Mesendoderm (in vitro differentiated cells): Measurements from ENCODE around the gene AURKA.

Experiments
- DNase-seq: peaks from one replicate; pipeline ENCODE4 v3.0.0; 2013
- H2AK5ac ChIP-seq: 2 replicates; pipeline ENCODE4 v1.6.1; 2013; ENCODE audit warnings: low read length, inconsistent platforms
- H2BK120ac ChIP-seq: 2 replicates; pipeline ENCODE4 v1.6.1; 2013; ENCODE audit warnings: low read depth, mild to moderate bottlenecking, low read length, moderate library complexity, mixed read lengths
- H2BK15ac ChIP-seq: replicated peaks from 2 replicates; pipeline ENCODE4 v1.6.1; 2013; ENCODE audit warnings: low read depth, mild to moderate bottlenecking, moderate library complexity
- H2BK5ac ChIP-seq: 2 replicates; pipeline ENCODE4 v1.6.1; 2013; ENCODE audit warnings: low read length, inconsistent platforms
- H3K18ac ChIP-seq: 2 replicates; pipeline ENCODE4 v1.6.1; 2013; ENCODE audit warnings: mild to moderate bottlenecking, low read length, mixed read lengths
- H3K23ac ChIP-seq: one replicate; pipeline ENCODE4 v1.6.1; 2013; ENCODE audit warnings: low read length
- H3K27ac ChIP-seq: 2 replicates; pipeline ENCODE4 v1.5.1; 2013; ENCODE audit warnings: low read depth, mild to moderate bottlenecking, inconsistent platforms, low read length, moderate library complexity
- H3K27me3 ChIP-seq: 2 replicates; pipeline ENCODE4 v1.6.1; 2013; ENCODE audit warnings: low read length, control low read depth, mild to moderate bottlenecking, inconsistent platforms; ENCODE audit not compliant: insufficient read depth, poor library complexity
- H3K36me3 ChIP-seq: 2 replicates; pipeline ENCODE4 v1.6.1; 2013; ENCODE audit warnings: low read length, inconsistent platforms; ENCODE audit not compliant: control insufficient read depth, insufficient read depth
- H3K4ac ChIP-seq: one replicate; pipeline ENCODE4 v1.6.1; 2013; ENCODE audit warnings: low read depth, mild to moderate bottlenecking, low read length, moderate library complexity
- H3K4me1 ChIP-seq: 2 replicates; pipeline ENCODE4 v1.6.1; 2013; ENCODE audit warnings: low read depth, low read length, inconsistent platforms; ENCODE audit not compliant: control insufficient read depth
- H3K4me2 ChIP-seq: 2 replicates; pipeline ENCODE4 v1.6.1; 2013; ENCODE audit warnings: low read length
- H3K4me3 ChIP-seq: 2 replicates; pipeline ENCODE4 v1.5.1; 2013; ENCODE audit warnings: mild to moderate bottlenecking, low read length
- H3K56ac ChIP-seq: one replicate; pipeline ENCODE4 v1.6.1; 2013; ENCODE audit warnings: low read length
- H3K79me1 ChIP-seq: 2 replicates; pipeline ENCODE4 v1.6.1; 2013; ENCODE audit warnings: low read length, inconsistent platforms
- H3K79me2 ChIP-seq: 2 replicates; pipeline ENCODE4 v1.6.1; 2013; ENCODE audit warnings: mild to moderate bottlenecking, low read length; ENCODE audit not compliant: control insufficient read depth, insufficient read depth
- H3K9ac ChIP-seq: 2 replicates; pipeline ENCODE4 v1.6.1; 2013; ENCODE audit warnings: low read length, inconsistent platforms
- H4K5ac ChIP-seq: one replicate; pipeline ENCODE4 v1.6.1; 2013; ENCODE audit warnings: low read length
- H4K8ac ChIP-seq: one replicate; pipeline ENCODE4 v1.6.1; 2013; ENCODE audit warnings: low read depth, mild to moderate bottlenecking, control low read depth, low read length, moderate library complexity
- WGBS: extraction: QIAGEN DNeasy Blood & Tissue Kit; methylation state at CpG from one replicate; pipeline ENCODE4 v1.1.7; 2013; ENCODE audit warnings: low lambda C conversion rate, missing lambda C conversion rate; ENCODE audit not compliant: insufficient coverage; ENCODE audit errors: extremely low coverage; 5-methylcytosine and 5-hydroxymethylcytosine counted together

AURKA gene

DNA sequence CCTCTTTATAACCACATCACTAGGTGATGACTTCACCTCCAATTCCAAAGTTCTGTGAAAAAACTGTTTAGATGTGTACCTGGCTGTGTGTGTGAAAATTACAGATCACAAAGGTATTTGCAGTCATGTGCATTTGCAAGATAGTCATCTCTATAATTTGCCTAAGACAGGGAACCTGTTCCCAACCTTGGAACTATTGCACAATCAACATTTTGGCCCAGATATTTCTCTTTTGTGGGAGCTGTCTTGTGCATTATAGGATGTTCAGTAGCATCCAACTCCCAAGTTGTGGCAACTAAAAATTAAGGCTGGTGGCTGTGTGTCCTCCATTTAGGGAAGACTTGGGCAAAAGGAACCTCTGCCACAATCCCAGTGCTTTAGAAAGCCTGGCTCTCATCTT is 67.2 kb downstream of the AURKA start:
- no peak overlapping the region for H2BK15ac ChIP-seq
- H3K79me2 ChIP-seq: no peaks in the 10 kb centered on the region
- H3K56ac ChIP-seq: no peak overlapping the region
- H4K8ac ChIP-seq: no peak overlapping the region
- H3K23ac ChIP-seq: no peak overlapping the region
- no peaks in the 10 kb centered on the region for H3K79me1 ChIP-seq
- no peak overlapping the region for H3K4me2 ChIP-seq
- no peak overlapping the region for H3K4ac ChIP-seq
- no peak overlapping the region for H3K18ac ChIP-seq
- no peak overlapping the region for H3K9ac ChIP-seq
- H2AK5ac ChIP-seq: no peak overlapping the region
- H3K27ac ChIP-seq: no peak overlapping the region
- H2BK120ac ChIP-seq: no peak overlapping the region
- no peak overlapping the region for H2BK5ac ChIP-seq
- no peak overlapping the region for H4K5ac ChIP-seq
- no peak for DNase-seq
- no peaks in the 10 kb centered on the region for H3K4me1 ChIP-seq
- H3K36me3 ChIP-seq: no peaks in the 10 kb centered on the region
- no peak overlapping the region for H3K4me3 ChIP-seq
- no peaks in the 10 kb centered on the region for H3K27me3 ChIP-seq

DNA sequence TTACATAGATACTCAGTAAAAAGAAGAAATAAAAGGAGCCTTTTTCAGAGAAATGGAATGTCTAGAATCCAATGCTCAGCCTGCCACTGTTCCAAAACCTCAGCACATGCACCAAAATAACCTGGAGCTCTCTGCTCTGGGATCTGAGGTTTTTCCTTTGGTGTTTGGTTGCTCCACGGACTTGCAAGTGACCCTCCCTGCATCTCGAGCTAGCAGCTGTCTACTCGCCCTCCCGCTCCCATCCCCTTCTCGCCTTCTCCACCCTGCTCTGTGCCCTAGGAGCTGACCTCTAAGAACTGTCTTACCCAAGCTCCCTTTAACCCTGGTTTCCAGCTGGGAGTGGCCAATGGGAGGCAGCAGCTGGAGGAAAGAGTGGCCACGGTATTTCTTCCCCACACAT is 68.4 kb downstream of the AURKA start:
- Histone ChIP-seq H4K5ac (no peak overlapping the region), H4K8ac (no peak overlapping the region), H3K9ac (no peak overlapping the region), H3K23ac (no peak overlapping the region), H3K79me2 (no peaks in the 10 kb centered on the region), H3K56ac (no peak overlapping the region), H2BK5ac (no peak overlapping the region), H3K4me1 (no peaks in the 10 kb centered on the region), H3K79me1 (no peaks in the 10 kb centered on the region), H3K27ac (no peak overlapping the region), H2BK120ac (no peak overlapping the region), H3K4me2 (no peak overlapping the region), H3K27me3 (no peaks in the 10 kb centered on the region), H2AK5ac (no peak overlapping the region), H3K36me3 (no peaks in the 10 kb centered on the region), H3K18ac (no peak overlapping the region), H2BK15ac (no peak overlapping the region), H3K4ac (no peak overlapping the region), H3K4me3 (no peak overlapping the region)
- DNase-seq: no peak
- WGBS: no CpG with 5 or more reads among the region's 6 CpGs

DNA sequence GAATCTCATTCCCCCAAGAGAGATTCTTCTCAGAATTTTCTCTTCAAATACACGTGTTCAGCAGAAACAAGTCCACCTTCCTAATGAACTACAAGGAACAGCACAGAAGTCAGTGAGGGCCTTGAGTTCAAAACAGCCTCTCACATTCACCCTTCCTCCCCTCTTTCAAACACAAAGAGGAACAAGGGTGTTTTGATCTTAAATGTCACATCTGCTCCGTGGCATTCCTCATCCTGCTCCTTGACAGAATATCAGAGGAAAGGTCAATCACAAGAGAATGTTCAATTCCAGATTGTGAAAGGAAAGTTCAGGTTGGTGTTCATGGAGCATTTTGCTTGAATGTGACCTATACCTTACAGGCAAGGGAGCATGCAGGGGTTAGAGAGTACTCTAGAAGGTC is 68.8 kb downstream of the AURKA start:
- H3K36me3 ChIP-seq: no peaks in the 10 kb centered on the region
- no peak overlapping the region for H3K23ac ChIP-seq
- no peak overlapping the region for H3K4ac ChIP-seq
- no peak overlapping the region for H4K8ac ChIP-seq
- no peak overlapping the region for H3K56ac ChIP-seq
- H2BK15ac ChIP-seq: no peak overlapping the region
- no peak overlapping the region for H3K27ac ChIP-seq
- no peak overlapping the region for H2BK5ac ChIP-seq
- H3K9ac ChIP-seq: no peak overlapping the region
- WGBS: no CpG with 5 or more reads among the region's 2 CpGs
- H2BK120ac ChIP-seq: no peak overlapping the region
- no peaks in the 10 kb centered on the region for H3K79me2 ChIP-seq
- no peak overlapping the region for H3K4me2 ChIP-seq
- no peaks in the 10 kb centered on the region for H3K27me3 ChIP-seq
- no peak overlapping the region for H4K5ac ChIP-seq
- H3K18ac ChIP-seq: no peak overlapping the region
- no peaks in the 10 kb centered on the region for H3K79me1 ChIP-seq
- no peak overlapping the region for H2AK5ac ChIP-seq
- H3K4me1 ChIP-seq: no peaks in the 10 kb centered on the region
- DNase-seq: no peak
- no peak overlapping the region for H3K4me3 ChIP-seq

DNA sequence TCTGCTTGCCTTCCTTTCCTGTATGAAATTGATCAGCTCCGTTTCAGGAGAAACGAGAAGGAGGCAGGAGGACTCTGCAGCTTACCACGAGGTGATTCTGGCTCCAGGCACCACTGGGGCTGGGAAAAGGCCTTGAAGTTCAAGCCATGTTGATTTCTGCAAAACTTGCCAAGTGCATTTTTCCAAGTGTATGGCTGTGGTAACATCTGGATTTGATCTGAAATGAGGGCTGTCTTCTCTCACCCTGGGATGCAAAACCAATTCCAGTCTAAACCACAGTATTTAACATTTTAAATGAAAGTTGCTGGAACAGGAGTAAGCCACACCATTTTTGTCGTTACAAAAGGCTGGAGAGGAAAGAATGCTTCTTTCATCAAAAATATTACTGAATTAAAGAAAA is 69.3 kb downstream of the AURKA start:
- H3K27ac ChIP-seq: no peak overlapping the region
- no peak overlapping the region for H3K56ac ChIP-seq
- no peak overlapping the region for H4K8ac ChIP-seq
- no peaks in the 10 kb centered on the region for H3K79me2 ChIP-seq
- H3K79me1 ChIP-seq: no peaks in the 10 kb centered on the region
- no peak overlapping the region for H3K23ac ChIP-seq
- no peak overlapping the region for H2AK5ac ChIP-seq
- H3K4me1 ChIP-seq: no peaks in the 10 kb centered on the region
- no peak overlapping the region for H2BK15ac ChIP-seq
- no peaks in the 10 kb centered on the region for H3K27me3 ChIP-seq
- WGBS: no CpG with 5 or more reads among the region's 4 CpGs
- no peak overlapping the region for H4K5ac ChIP-seq
- H3K18ac ChIP-seq: no peak overlapping the region
- H2BK5ac ChIP-seq: no peak overlapping the region
- H3K36me3 ChIP-seq: no peaks in the 10 kb centered on the region
- H2BK120ac ChIP-seq: no peak overlapping the region
- no peak overlapping the region for H3K9ac ChIP-seq
- no peak for DNase-seq
- H3K4ac ChIP-seq: no peak overlapping the region
- H3K4me3 ChIP-seq: no peak overlapping the region
- H3K4me2 ChIP-seq: no peak overlapping the region
